ENCODE results near the gene SLC2A11.
A peak's percentile ranks its signal among the peaks of the same experiment; 100 is the strongest.

Gene SLC2A11

DNA sequence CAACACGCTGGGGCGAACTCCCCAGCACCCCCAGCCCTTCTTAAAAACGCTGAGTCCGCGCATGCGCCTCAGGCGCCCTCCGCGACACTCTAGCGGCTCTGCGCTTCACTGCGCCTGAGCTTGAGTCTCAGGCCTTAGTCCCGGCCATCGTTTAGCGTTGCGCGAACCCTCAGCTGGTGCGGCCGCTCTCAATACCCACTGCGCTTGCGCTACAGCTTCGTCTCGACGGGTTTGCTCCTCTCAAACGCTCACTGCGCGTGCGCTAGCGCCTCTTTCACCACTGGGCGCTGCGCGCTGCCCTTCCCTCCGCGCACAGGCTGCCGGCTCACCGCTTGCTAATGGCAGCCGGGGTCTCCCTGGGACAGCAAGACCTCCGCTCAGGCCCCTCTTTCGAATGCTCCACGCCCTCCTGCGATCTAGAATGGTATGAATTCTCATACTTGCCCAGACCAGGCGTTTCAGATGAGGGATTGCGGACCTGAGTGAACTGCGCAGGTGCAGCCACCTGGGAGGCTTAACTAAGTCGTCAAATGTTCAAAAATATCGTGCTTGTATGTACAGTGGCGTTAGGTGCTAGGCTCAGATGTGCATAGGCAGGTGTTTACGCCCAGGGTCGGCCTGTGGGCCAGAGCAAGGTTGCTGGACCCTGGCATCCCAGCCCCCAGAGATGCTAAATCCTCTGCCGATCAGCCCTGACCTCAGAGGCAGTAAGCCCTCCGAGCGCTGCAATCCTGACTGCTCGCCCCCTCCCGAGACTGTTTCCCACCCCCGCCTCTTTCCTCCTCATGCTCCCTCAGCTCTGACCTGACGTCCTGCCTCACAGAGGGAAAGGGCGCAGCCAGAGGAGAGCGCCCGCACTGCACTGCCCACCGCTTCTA, at the start of gene SLC2A11:
Gene SLC2A11 (plus strand): TSS at position 270 of the 878 bp plus-strand sequence. CDS start 125 bp downstream, at position 395.
- DNase-seq (ENCODE audit: low read depth in 1 of 2, low spot score in 1 of 2): peak; percentile 77 to 93

- DNase-seq (ENCODE audit: low read depth in 1 of 2, low spot score in 1 of 2): no peak
Observed at GRCh38 chr22:23812378-23812777, 45.3 kb upstream of the SLC2A11 start.

DNA sequence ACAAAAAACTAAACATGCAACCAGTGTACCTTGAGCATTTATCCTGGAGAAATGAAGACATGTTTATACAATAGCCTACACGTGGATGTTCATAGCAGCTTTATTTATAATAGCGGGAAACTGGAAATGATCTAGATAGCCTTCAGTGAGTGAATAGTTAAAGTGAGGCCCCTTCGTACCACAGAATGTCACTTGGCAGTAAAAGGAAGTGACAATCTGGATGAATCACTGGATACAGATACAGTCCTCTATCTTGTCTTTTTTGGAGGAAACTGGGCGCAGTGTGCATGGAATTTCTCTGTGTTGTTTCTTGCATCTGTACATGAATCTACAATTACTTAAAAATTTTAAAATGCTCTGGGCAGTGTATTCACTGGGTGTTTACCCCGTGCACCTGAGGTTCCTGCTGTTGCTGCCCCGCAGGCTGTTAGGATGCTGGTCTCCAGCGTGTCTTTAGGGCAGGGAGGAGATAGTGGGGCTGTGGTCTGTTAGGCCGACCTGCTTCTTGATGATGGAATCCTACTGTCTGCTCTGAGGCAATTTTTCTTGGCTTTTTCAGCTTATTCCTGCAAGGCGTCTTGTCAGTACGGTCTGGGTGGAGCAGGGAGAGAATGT, 42.0 kb upstream of the SLC2A11 start:
- no peak for DNase-seq (ENCODE audit: low read depth in 1 of 2, low spot score in 1 of 2)

- DNase-seq (ENCODE audit: low read depth in 1 of 2, low spot score in 1 of 2): no peak
Observed at GRCh38 chr22:23816156-23816976, 41.3 kb upstream of the SLC2A11 start.

DNA sequence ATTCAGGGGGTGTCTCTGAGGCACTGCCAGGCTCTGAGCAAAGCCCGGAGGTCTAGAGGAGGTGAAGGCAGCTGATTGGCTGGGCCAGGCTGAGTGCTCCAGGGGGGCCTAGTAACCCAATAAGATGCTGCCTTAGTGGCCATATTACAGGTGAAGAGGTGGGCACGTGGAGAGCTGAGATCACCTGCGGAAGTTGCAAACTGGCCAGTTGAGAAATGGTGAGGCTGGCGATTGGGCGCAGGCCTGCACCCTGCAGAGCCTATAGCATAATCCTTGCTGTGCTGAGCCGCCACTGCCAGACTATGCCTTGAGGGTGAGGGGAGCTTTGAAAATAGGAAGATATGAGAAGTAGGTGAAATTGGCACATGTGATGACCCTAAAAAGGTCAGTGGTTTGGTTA, 40.5 kb upstream of the SLC2A11 start:
- no peak for DNase-seq (ENCODE audit: low read depth in 1 of 2, low spot score in 1 of 2)

GRCh38 chr22:23818541-23818940, 39.1 kb upstream of the SLC2A11 start:
- no peak for DNase-seq (ENCODE audit: low read depth in 1 of 2, low spot score in 1 of 2)

- no peak for DNase-seq (ENCODE audit: low read depth in 1 of 2, low spot score in 1 of 2)
Observed at GRCh38 chr22:23820748-23821211, 36.9 kb upstream of the SLC2A11 start.

GRCh38 chr22:23822101-23822671, 35.5 kb upstream of the SLC2A11 start:
- DNase-seq (ENCODE audit: low read depth in 1 of 2, low spot score in 1 of 2): no peak

DNA sequence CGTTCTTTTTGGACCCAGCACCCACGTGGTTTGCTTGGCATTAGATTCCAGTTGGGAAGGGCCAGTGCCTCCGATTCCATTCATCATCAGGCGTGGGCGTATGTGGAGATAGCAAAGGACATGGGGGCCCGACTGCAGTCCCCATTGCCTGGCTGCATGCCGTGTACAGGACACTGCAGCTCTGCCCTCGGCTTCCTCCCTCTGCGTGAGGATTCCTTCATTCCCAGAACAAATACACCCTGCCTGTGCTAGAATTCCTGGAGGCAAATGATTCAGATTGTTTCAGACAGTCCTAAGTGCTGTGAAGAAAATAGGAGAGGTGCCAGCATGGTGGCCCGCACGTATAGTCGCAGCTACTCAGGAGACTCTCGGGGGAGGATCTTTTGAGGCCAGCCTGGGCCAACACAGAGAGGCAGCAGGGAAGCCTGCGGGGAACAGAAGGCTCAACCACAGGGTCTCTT, 34.3 kb upstream of the SLC2A11 start:
- no peak for DNase-seq (ENCODE audit: low read depth in 1 of 2, low spot score in 1 of 2)

- no peak for DNase-seq (ENCODE audit: low read depth in 1 of 2, low spot score in 1 of 2)
Observed at GRCh38 chr22:23824476-23825245, 33.0 kb upstream of the SLC2A11 start.

DNA sequence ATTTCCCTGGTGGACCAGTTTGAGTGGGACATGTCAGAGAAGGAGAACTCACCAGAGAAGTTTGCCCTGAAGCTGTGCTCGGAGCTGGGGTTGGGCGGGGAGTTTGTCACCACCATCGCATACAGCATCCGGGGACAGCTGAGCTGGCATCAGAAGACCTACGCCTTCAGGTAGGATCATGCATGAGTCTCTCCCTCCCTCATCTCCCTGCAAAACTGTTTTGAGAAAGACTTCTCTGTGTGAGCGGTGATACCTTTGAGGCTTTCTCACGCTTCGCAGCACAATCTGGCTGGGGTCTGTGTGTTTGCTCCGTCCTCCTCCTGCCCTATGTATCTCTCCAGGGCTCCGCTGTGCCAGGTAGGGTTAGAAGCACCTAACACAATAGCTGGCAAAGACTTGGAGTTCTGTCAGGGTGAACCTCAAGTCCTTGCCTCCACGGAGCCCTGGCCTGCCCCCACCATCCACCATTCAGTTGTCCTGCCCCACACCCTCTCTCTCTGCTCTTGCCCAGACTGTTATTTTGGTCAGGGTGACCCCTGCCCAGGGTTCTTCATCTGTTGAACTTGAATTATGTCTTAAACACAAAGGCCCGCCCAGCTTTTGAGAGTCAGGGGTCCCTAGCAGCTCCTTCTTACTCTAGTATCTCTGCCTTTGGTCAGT, 32.3 kb upstream of the SLC2A11 start:
- DNase-seq (ENCODE audit: low read depth in 1 of 2, low spot score in 1 of 2): no peak

DNA sequence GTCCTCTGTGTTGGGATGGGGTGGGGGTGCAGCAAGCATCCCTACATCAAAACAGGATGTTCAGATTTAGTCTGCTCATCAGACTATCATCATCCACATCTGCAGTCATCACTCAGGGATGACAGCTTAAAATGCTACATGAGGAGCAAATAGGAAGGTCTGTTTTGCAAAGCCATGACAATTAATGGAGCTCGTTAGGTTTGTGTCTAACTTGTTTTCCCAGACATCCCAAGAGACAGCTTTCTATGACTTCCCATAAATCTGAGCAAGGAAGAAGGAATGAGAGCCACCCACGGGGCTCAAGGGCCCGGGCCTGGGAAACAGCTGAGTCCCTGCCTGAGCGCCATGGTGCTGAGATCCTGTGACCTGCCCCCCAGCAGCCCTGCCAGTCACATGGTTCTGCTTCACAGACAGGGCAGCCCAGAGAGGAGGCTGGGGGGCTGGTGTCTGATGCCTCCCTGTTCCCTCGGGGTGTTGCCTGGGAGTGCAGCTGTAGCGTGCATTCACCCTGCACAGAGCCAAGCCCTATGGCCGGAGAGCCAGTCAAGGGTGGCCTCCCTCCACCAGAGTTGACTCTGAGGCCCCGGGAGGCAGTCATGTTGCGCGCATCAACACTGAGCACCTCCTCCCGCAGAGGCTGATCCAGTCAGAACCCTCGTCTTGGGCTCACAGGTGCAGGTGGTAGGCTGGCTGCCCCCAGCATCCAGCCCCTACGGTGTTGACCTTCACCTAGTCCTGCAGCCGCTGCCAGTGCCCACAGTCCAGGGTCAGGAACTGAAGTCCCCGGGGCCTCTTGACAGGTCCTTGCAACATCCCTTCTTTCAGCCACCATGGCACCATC, 30.9 kb upstream of the SLC2A11 start:
- no peak for DNase-seq (ENCODE audit: low read depth in 1 of 2, low spot score in 1 of 2)

DNA sequence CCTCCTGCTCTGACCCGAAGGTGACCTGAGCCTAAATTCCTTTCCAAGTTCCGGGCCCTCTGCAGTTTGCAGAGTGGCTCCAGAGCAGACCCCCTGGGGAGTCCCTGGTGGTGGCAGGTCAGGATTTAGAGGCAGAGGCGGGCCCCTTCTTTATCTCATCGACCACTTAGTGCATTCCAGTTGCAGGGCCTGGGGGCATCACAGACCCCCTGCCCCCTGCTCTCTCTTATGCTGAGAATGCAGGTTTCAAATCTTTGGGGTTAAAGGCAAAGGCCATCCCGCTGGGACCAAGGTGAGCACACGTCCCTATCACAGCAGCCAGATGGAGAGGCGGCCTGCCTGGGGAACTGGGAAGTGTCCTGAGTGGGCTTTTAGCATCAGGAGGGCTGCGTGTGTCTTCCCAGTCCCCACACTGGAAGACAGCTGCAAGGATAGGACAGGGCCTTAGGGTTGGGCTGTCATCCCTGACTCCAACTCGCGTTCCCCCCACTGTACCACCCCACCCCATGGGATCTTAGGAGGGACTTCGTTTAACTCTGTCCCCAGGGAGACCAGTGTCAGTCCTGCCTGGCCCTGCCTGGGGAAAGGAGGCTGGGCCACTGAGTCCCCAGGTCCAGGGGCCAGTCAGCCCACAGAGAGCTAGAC, 30.2 kb upstream of the SLC2A11 start:
- no peak for DNase-seq (ENCODE audit: low read depth in 1 of 2, low spot score in 1 of 2)

GRCh38 chr22:23828800-23829680, 28.6 kb upstream of the SLC2A11 start:
- DNase-seq (ENCODE audit: low read depth in 1 of 2, low spot score in 1 of 2): no peak

- DNase-seq (ENCODE audit: low read depth in 1 of 2, low spot score in 1 of 2): no peak
Observed at GRCh38 chr22:23829845-23830372, 27.8 kb upstream of the SLC2A11 start.

- no peak for DNase-seq (ENCODE audit: low read depth in 1 of 2, low spot score in 1 of 2)
Observed at GRCh38 chr22:23831261-23831660, 26.4 kb upstream of the SLC2A11 start.

DNA sequence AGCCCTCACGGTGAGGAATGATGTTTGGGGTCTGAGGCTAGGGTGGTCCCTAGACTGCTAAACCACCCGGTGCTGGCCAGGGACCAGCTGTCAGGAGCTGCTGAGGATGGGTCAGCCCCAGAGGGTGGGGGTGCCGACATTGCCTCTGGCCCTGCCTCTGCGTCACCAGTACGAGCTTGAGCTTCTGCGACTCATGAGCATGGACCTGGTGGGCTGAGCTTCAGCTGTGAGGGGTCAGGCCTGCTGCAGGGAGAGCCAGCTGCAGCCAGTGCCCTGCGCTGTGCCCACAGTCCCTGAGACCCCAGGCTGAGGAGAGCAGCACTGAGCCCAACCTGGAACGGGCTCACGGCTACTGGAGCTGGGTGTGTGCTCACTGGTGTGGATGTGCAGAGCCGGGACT, 25.9 kb upstream of the SLC2A11 start:
- no peak for DNase-seq (ENCODE audit: low read depth in 1 of 2, low spot score in 1 of 2)
